ENCODE data around the gene ROGDI. TPM values are rescaled to one million over a fixed set of nuclear protein-coding genes. Genes with fewer than 3 reads are reported as not detected.

The ROGDI gene
- total RNA-seq, 4 donors from 2014 or later, result 26.3 to 50.1 (median 38.0) TPM

DNA sequence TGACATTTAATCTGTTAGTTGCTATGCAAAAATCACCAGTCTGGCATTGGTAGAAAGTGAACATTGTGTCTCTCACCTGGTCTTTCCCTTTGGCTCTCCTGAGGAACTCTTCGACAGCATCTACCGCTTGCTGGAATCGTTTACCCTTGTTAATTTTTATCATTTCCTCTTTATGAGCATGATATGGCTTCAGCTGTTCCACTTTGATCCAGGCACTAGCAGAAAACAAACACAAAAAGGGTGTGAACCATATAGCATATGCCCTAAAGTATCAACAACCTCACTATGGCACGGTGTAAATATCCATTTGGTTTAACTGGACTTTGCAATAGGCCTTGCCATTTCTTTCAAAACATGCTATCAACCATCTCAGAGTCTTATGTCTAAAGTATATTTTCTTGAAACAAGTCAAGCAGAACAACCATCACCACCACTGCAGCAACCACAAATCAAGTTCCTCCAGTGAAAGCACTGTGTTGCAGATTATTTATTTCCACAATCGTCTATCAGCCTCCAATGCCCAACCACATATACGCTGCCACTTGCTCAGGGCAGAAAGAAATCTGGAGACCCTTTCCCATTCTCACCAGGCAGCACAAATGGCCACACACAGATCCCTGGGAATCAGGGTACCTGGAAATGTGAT is 30.4 kb upstream of the ROGDI start:
- no peak overlapping the region for H3K4me3 ChIP-seq
- H3K27me3 ChIP-seq, result no peaks in the 10 kb centered on the region
- no peak for TF ChIP-seq CTCF (IDR thresholded peaks at IDR 0.05)
- TF ChIP-seq POLR2A (IDR thresholded peaks at IDR 0.05), result no peak
- H3K36me3 ChIP-seq, result peaks cover 0 to 80% (median 0%) of the 10 kb centered on the region in 3 donors
- peaks cover 0 to 9% (median 3%) of the 10 kb centered on the region in 4 donors for H3K4me1 ChIP-seq
- no peak overlapping the region for H3K27ac ChIP-seq
- no peaks in the 10 kb centered on the region for H3K9me3 ChIP-seq
- DNase-seq, result no peak

GRCh38 chr16:4831616-4832015 is 29.2 kb upstream of the ROGDI start:
- H3K27ac ChIP-seq, result no peak overlapping the region
- H3K27me3 ChIP-seq, result no peaks in the 10 kb centered on the region
- H3K9me3 ChIP-seq, result no peaks in the 10 kb centered on the region
- H3K36me3 ChIP-seq, result peaks cover 0 to 81% (median 0%) of the 10 kb centered on the region in 3 donors
- no peak overlapping the region for H3K4me3 ChIP-seq
- DNase-seq, result no peak
- TF ChIP-seq CTCF (IDR thresholded peaks at IDR 0.05) (no peak), POLR2A (IDR thresholded peaks at IDR 0.05) (no peak)
- H3K4me1 ChIP-seq, result peaks cover 0 to 9% (median 3%) of the 10 kb centered on the region in 4 donors

DNA sequence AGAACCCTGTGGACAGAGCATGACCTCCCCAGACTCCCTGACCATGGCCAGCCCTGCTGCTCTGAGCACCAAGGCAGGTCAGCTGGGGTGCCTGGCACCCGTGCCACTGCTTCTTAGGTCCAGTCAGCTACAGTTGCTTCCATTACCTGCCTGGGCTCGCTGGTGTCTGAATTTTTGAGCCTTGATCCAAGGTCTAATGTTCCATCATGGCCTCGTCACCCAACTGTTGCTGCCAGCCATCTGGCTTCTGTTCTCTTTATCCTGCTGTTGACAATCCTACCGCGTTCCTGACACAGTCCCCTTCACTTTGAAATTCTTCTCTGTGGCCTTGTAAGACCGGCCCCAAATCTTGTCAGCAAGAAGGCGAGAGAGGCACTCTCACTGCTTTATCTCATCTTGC is 28.0 kb upstream of the ROGDI start:
- TF ChIP-seq POLR2A (IDR thresholded peaks at IDR 0.05) (no peak), CTCF (IDR thresholded peaks at IDR 0.05) (no peak)
- Histone ChIP-seq H3K4me3 (no peak overlapping the region), H3K9me3 (no peaks in the 10 kb centered on the region), H3K4me1 (peaks cover 0 to 9% (median 3%) of the 10 kb centered on the region in 4 donors), H3K27me3 (no peaks in the 10 kb centered on the region), H3K36me3 (peaks cover 0 to 82% (median 0%) of the 10 kb centered on the region in 3 donors), H3K27ac (no peak overlapping the region)
- no peak for DNase-seq

- H3K4me1 ChIP-seq, result peaks cover 0 to 9% (median 3%) of the 10 kb centered on the region in 4 donors
- peaks cover 0 to 91% (median 0%) of the 10 kb centered on the region in 3 donors for H3K36me3 ChIP-seq
- no peak overlapping the region for H3K4me3 ChIP-seq
- TF ChIP-seq CTCF (IDR thresholded peaks at IDR 0.05), result no peak
- no peak for TF ChIP-seq POLR2A (IDR thresholded peaks at IDR 0.05)
- no peak for DNase-seq
- no peaks in the 10 kb centered on the region for H3K9me3 ChIP-seq
- H3K27me3 ChIP-seq, result no peaks in the 10 kb centered on the region
- no peak overlapping the region for H3K27ac ChIP-seq
Measured at GRCh38 chr16:4828567-4829321, 26.3 kb upstream of the ROGDI start.

- no peaks in the 10 kb centered on the region for H3K27me3 ChIP-seq
- H3K27ac ChIP-seq, result no peak overlapping the region
- peaks cover 0 to 100% (median 0%) of the 10 kb centered on the region in 3 donors for H3K36me3 ChIP-seq
- TF ChIP-seq POLR2A (IDR thresholded peaks at IDR 0.05), result no peak
- TF ChIP-seq CTCF (IDR thresholded peaks at IDR 0.05), result no peak
- H3K4me3 ChIP-seq, result no peak overlapping the region
- no peak for DNase-seq
- no peaks in the 10 kb centered on the region for H3K9me3 ChIP-seq
- H3K4me1 ChIP-seq, result no peaks in the 10 kb centered on the region
Measured at GRCh38 chr16:4826980-4827379, 24.5 kb upstream of the ROGDI start.
